HG02973 (cell line): Measurements from ENCODE around the gene TECPR2.

Experiments used
- ATAC-seq: cut with Tn5 transposase; IDR thresholded peaks from one replicate; pipeline ENCODE4 v1.9.1; 2021; ENCODE audit warnings: moderate library complexity; ENCODE audit not compliant: unreplicated experiment

The TECPR2 gene

GRCh38 chr14:102492531-102492910 lies 129.8 kb downstream of the TECPR2 start:
- ATAC-seq: no peak

DNA sequence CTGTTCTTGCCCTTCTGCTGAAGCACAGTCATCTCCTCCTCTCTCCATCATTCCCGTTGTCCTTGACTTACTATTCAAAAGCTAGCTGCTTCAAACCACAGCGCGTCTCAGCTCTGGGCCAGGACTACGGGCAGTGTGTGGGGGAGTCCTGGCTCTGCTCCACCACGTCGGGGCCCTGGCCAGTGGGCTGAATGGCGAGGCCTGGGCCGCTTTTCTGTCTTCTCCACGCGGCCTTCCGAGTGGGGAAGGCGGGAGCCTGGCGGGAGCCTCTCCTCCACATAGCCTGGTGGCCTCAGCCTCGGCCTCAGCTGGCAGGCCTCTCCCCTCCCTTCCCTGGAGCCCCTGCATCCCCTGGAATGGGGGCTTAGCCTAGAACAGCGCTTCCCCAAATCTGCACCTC lies 130.4 kb downstream of the TECPR2 start:
- ATAC-seq: no peak

DNA sequence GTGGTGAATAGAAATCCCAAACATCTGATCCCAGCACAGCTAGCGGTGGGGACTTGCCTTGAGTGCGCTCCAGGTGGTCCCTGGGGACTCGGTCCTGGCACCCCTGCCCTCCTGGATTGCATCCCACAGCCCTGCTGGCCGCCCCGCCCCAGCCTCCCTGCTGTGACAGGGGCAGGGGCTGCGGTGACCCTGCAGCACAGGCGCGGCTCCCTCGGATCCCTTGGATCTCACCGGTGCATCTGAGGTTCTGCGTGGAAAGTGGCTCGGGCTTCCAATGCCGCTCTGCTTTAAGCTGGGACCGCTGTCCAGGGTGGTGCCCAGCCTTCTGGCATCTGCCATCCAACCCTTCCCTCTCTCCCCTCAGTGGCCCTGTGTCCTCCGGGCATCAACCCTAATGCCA lies 130.8 kb downstream of the TECPR2 start:
- no peak for ATAC-seq

GRCh38 chr14:102495491-102496330 lies 133.0 kb downstream of the TECPR2 start:
- ATAC-seq: no peak

GRCh38 chr14:102496331-102496691 lies 133.6 kb downstream of the TECPR2 start:
- no peak for ATAC-seq

- ATAC-seq: no peak
Observed at GRCh38 chr14:102496958-102497744, 134.4 kb downstream of the TECPR2 start.

DNA sequence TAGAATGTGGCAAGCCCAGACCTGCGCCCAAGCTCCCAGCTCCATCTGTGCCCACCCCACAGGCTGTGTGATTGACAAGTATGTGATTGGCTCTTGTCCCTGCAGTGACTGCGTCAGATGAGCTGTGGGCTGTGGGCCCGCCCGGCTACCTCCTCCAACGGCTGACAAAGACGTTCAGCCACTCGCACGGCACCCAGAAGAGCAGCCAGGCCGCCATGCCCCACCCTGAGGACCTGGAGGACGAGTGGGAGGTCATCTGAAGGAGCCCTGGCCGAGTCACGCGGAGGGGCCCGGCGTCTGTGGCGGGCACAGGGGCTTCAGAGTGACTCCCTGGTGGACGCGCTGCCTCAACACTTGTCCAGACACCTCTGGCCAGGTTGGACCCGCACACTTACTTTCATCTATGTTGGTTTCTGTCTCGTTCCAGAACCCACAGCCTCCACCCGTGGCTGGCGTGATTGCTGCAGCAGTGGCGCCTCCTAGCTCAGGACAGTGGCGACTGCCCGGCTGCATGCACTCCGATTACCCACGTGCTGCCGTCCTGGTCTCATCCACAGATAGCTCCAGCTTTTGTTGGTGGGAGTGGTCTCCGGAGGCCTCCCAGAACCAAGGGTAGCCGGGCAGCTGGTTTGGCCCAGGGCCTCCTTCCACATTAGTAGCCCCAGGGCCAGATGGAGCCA lies 135.4 kb downstream of the TECPR2 start:
- ATAC-seq: no peak

DNA sequence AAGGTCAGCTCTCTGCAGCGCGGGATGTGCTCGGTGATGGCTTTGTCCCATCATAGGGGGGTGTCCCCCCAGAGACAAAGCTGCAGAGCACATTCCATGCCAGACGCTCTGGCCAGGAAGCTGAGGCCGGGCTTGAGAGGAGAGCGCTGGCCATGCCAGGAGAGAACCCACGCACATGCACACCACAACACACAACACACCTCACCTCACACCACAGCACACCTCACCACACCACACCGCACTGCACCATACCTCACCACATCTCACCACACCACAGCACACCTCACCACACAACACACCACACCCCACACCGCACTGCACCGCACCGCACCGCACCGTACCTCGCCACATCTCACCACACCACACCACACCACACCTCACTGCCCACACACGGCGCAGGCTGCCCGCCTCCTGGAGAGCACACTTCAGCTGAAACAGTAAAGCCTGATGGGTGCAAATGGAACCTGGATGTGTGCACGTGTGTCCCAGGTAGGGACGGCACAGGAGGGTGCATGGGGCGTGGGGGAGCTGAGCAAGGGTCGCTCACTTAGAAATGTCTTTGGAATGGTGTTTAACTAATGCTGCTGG lies 136.0 kb downstream of the TECPR2 start:
- ATAC-seq: no peak

GRCh38 chr14:102499401-102500157 lies 136.8 kb downstream of the TECPR2 start:
- ATAC-seq: no peak

- ATAC-seq: no peak
Observed at GRCh38 chr14:102500158-102500662, 137.5 kb downstream of the TECPR2 start.

DNA sequence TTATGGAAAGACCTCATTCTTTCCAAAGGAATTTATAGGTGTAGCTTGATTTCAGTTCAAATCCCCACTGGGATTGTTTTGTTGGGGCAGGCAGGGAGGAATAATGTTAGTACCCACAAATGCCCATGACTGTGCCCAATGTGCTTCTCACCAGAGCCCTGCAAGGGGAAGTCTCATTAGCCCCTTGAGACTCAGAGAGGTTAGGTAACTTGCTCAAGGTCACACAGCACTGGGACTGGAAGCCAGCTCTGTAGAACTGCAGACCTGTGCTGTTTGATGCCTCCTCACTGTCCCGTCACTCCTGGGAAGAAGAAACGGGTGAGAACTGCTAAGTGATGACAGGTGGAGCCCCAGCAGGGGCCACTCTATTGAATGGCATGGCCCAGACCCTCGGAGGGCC lies 138.0 kb downstream of the TECPR2 start:
- no peak for ATAC-seq

DNA sequence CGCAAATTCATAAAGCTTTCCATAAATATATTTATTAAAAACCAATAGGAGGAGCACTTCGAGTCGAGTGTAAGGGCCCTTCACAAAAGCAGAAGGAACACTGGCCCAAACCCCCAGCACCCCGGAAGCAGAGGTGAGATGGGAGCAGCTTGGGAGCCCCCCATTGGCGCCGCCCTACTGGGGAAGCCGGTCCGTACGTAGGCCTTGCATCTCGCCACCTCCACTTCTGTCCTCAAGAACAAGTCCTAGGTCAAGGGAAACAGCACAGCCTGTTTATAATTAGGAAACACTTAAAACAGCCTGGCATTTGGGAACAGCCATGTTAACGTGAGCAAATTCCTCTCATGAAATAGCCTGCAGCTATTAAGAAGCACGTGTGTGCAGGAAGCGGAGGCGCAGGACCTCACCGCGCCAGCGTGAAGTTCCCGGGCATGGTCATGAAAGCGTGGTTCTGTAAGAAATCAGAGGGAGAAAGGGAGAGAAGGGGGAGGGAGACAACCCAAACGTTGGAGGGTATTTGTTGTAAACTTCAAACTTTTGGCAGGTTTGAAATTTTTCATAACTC lies 139.1 kb downstream of the TECPR2 start:
- ATAC-seq: no peak

GRCh38 chr14:102502571-102502970 lies 139.8 kb downstream of the TECPR2 start:
- no peak for ATAC-seq

DNA sequence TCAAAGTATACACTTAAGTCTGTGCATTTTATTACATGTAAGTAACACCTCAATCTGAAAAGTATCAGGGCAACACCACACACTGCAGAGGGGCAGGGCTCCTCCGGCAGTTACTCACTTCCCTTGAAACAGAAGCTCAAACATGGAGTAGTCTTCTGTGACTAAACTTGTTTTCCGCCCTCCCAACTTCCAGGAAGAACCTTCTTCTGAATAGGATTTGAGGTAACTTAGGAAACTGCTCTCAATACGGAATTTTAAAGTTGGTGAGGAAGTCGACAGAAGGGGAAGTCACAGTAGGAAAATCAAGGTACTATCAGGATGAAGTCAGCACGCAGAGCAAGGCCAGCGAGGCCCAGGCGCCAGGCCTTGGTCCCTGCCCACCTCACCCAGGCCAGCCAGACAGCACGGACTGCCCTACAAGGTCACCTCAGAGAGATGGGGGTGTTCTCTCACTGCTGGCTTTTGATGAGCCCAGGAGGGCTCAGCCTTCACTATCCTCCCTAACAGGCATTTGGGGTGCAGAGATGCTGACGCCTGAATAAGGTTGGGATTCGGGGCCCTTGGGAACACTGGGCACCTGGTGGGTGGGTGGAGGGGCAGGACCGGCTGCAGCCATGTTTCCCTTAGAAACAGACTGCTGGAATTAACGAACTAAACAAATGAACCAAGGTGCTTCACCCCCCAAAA lies 141.0 kb downstream of the TECPR2 start:
- no peak for ATAC-seq

- no peak for ATAC-seq
Observed at GRCh38 chr14:102504328-102504999, 141.7 kb downstream of the TECPR2 start.

DNA sequence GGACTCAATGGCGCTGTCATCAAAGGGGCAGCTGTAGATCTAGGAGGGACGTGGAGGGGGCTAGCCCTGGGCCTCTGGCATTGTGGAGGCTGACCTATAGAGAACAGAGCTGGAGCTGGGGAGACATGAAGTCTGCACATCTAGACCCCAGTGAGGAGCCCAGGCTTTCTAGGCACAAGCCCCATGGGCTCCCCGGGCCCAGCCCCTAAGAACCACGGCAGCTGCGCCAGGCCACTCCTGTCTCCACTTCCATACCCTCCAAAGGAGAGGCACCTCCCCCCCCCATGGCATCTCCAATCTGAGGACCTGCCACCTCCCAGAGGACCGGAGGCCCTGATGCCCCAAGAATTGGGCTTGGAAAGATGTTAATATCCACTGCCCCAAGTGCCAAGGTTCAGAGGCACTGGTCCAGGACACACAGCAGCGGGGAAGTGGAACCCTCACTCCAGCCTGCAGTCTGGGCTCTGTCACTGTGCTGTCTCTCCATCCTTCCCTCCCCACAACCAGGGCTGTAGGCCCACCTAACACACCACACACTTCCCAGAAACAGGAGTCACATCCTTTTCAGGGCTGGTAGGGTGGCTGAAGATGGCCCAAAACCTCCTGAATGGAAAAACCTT lies 142.4 kb downstream of the TECPR2 start:
- ATAC-seq: no peak

DNA sequence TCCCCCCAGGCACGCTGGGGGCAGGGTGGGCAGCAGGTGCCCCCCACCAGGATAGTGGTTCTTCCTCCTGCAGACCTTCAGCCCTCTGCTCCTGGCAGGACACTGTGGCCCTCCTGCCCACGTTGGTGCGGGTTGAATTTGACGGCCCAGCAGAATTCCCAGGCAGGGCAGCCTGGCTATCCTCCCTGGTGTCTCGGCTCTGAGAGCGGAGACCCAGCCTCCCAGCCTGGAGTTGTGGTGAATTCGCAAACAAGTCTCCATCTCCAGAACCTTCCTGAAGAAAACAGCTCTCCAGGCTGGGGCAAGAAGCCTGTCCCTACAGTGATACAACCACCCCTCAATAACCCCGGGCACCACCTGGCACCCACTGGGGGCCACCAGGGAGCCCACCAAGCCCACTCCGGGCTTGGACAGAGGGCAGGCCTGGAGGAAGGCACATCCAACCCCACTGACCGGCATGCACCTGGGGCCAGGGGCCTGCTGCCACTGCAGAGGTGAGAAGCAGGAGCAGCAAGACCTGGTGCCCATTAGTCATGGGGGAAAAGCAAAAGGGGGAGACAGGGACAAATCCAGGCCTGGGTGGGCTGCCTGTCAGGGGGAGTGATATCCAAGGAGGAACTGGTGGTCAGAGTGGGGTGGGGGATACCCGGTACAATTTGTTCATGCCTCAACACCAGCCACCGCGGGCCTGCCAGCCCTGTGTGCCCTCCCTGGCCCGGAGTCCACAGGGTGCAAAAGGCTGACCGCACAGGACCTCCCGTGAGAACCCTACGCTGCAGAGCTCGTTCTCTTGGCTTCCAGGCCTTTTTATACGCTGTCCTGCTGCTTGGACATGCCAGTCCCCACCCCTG lies 143.3 kb downstream of the TECPR2 start:
- no peak for ATAC-seq

DNA sequence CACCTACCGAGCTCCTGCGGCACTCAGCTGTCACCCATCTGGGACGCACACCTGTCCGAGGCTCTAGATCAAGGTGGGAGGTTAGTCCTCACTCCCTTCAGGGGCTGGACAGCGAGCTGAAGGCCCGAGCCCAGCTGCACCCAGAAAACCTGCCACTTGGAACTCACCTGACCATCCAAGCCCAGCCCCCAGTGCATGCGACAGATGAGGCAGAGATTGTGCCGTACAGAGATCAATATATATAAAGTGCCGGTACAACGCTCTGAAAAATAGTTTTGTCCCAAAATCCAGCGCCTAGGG lies 143.8 kb downstream of the TECPR2 start:
- ATAC-seq: no peak
